COLO668 (cell line): Measurements from ENCODE around the gene ZNF219.
"Not testable (repeated sequence)": the region's sequence is repeated elsewhere in the genome, so short reads cannot be mapped to it uniquely, and the experiment has no call there.

Experiments used
- DNase-seq: peaks from one replicate; lab custom pipeline; 2025; ENCODE audit not compliant: unreplicated experiment; lab: John Stamatoyannopoulos, UW

ZNF219 gene

GRCh38 chr14:21049271-21049673, 49.2 kb downstream of the ZNF219 start:
- DNase-seq = no peak

GRCh38 chr14:21048638-21049037, 49.8 kb downstream of the ZNF219 start:
- DNase-seq = no peak

GRCh38 chr14:21047378-21047781, 51.1 kb downstream of the ZNF219 start:
- DNase-seq = no peak

- no peak for DNase-seq
Measured at GRCh38 chr14:21043974-21044618, 54.4 kb downstream of the ZNF219 start.

- DNase-seq = no peak
Measured at GRCh38 chr14:21043387-21043973, 55.0 kb downstream of the ZNF219 start.

- no peak for DNase-seq
Measured at GRCh38 chr14:21042918-21043317, 55.5 kb downstream of the ZNF219 start.

- DNase-seq = no peak
Measured at GRCh38 chr14:21041676-21042433, 56.6 kb downstream of the ZNF219 start, which contains the start of gene RNASE7. Gene RNASE7 (plus strand): TSS chr14:21042362. CDS start chr14:21042993, 631 bp downstream.

GRCh38 chr14:21040941-21041340, 57.5 kb downstream of the ZNF219 start:
- DNase-seq = not testable (repeated sequence)

GRCh38 chr14:21040370-21040925, 58.0 kb downstream of the ZNF219 start:
- DNase-seq = no peak
